GM12873 (cell line): ENCODE measurements around the gene NAGPA.

Source experiments
- TF ChIP-seq, protein P1 (sequence below): IDR thresholded peaks from 2 replicates; pipeline ENCODE4 v1.5.1; 2012; ENCODE audit warnings: low read depth, mild to moderate bottlenecking, moderate library complexity, low read length, control low read depth; ENCODE audit not compliant: insufficient read depth; ENCODE audit errors: missing control alignments

NAGPA gene

DNA sequence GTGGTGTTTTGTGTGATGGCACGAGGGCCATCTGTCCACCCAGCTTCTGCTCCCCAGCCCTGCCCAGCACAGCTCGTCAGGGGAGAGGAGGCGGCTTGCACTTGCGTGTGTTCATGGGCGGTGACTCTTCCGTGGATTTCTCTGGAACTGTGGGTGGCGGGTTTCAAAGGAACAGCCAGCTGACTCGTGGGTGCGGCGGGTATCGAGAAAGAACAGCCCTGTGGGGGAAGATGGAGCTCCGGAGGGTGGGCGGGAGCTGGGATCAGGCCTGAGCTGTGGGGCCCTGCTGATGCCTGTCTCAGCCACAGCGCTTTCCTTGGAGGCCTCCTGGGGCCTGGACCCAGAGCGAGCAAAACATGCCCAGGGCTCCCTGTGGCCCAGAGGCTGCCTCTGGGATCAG lies 13.2 kb downstream of the NAGPA start:
- TF ChIP-seq, protein P1, sequence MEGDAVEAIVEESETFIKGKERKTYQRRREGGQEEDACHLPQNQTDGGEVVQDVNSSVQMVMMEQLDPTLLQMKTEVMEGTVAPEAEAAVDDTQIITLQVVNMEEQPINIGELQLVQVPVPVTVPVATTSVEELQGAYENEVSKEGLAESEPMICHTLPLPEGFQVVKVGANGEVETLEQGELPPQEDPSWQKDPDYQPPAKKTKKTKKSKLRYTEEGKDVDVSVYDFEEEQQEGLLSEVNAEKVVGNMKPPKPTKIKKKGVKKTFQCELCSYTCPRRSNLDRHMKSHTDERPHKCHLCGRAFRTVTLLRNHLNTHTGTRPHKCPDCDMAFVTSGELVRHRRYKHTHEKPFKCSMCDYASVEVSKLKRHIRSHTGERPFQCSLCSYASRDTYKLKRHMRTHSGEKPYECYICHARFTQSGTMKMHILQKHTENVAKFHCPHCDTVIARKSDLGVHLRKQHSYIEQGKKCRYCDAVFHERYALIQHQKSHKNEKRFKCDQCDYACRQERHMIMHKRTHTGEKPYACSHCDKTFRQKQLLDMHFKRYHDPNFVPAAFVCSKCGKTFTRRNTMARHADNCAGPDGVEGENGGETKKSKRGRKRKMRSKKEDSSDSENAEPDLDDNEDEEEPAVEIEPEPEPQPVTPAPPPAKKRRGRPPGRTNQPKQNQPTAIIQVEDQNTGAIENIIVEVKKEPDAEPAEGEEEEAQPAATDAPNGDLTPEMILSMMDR: no peak

DNA sequence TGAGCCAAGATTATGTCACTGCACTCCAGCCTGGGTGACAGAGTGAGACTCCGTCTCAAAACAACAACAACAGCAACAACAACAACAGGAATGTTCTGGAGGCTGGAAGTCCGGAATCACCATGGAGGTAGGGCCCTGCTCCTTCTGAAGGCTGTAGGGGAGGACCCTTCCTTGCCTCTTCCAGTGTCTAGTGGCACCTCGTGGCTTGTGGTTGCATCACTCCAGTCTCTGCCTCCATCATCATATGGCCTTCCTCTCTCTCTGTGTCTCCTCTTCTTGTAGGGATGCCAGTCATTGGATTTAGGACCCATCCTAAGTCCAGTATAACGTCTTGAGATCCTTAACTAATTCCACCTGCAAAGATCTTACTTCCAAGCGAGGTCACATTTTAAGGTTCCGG lies 14.0 kb downstream of the NAGPA start:
- TF ChIP-seq, protein P1: no peak

DNA sequence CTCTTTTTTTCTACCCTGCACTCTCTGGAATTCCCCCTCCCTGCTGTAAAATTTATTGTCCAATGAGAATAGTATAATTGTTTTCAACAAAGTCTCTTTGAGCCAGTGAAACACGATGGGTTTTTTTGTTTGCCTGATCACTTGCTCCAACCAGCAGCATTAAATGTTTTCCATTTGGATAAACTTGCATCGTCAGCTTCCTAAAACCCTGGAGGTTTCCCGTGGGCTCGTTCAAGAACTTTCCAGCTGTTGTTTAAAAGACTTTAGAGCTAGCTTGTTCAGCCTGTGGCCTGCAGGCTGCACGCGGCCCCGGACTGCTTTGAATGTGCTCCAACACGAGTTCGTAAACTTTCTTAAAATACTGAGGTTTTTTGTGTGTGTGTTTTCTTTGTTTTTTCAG lies 14.9 kb downstream of the NAGPA start:
- TF ChIP-seq, protein P1: no peak

DNA sequence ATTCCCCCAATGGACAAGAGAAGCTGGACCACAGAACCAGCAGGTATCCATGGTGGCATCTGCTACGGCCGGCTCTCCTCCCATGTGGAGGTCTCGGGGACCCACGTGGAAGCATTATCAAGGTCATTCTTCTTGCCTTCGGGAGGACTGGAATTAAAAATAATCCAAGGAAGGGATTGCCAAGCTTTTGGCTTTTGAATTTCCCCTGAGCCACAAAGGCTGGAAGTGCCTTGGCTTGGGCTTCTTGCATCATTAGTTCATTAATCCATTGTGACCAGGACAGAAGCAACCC lies 16.1 kb downstream of the NAGPA start:
- TF ChIP-seq, protein P1: no peak

DNA sequence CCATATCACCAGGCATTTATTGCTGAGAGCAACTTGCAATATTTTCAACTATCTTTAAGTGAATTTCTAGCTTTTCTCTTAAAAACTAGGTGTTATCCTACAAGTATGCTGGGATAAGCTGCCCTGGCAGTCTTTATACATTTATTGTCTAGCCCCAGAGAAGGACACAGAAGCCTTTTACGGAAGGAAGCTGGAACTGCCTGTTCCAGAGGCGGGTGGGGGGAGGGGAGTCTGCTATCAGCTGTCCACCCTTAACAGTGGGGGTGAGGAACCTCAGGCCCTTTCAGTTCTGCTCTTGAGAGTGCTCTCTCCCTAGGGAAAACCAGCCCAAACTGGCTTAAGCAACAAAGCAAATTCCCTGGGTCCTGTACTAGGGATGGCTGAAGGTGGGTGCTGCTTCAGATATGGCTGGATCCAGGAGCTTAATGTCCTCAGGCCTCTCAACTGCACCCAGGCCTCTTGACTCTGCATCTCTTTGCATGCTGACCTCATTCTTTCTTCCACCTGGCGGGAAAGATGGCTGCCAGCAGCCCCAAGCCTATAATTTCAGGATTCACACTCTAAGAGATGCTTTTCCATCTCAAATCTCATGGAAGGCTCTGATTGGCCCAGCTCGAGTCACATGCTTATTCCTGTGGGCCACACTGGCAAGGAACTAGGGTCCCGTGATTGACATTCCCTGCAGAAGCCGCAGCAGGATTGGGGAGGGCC lies 16.6 kb downstream of the NAGPA start:
- TF ChIP-seq, protein P1: no peak

DNA sequence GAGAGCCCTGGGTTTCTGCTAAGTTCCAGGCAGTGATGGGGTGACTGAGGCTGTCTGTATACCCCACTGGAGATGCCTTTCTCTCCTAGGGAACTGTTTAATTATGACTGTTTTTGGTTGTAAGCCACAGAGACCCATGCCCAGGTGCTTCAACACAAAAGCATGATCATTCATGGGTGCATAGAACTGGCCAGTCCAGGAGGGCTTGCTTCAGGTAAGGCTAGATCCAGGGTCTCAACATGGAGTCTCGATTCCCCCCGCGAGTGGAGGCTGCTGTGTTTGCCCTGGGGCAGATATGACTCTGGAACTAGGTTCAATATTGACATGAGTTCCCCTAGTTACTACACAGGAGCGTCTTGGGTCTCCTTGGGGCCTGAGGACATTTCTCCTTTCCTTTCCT lies 17.8 kb downstream of the NAGPA start:
- TF ChIP-seq, protein P1: no peak

DNA sequence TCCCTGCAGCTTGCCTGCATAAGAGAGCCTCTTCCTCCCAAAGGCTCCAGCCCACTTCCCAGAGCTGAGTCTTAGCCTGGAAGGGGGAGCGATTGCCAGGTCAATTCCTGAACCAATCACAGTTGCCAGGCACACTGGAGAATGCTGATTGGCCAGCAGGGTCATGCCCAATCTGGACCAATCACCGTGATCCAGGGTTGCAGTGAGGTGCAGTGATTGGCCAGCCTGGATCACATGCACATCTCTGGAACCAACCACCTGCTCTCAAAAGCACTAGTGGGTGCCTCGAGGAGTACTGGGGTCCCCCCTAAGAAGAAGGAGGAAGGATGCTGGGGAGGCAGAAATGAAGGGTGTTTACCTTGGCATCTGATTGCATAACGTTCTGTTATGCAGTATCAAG lies 18.4 kb downstream of the NAGPA start:
- TF ChIP-seq, protein P1: no peak
